DOHH2 (cell line): Measurements from ENCODE around the gene INF2.
"Not testable (repeated sequence)": the region's sequence is repeated elsewhere in the genome, so short reads cannot be mapped to it uniquely, and the experiment has no call there.

ENCODE experiments used
- H3F3A ChIP-seq: fragments of 200-600 bp; sonication (generic), shearing (Covaris generic); 2 replicates; pipeline ENCODE4 v1.6.0; 2016; ENCODE audit warnings: antibody characterized with exemption, mild to moderate bottlenecking; ENCODE audit not compliant: control insufficient read depth, insufficient read depth
- H3K27ac ChIP-seq: fragments of 200-600 bp; sonication (generic); 2 replicates; pipeline ENCODE4 v1.5.1; 2014; ENCODE audit warnings: low read depth, mild to moderate bottlenecking, low read length, moderate library complexity
- H3K27me3 ChIP-seq: fragments of 200-600 bp; sonication (generic); 2 replicates; pipeline ENCODE4 v1.6.1; 2014; ENCODE audit warnings: mild to moderate bottlenecking, low read length, mixed read lengths; ENCODE audit not compliant: control insufficient read depth
- H3K36me3 ChIP-seq: fragments of 200-600 bp; sonication (generic); 2 replicates; pipeline ENCODE4 v1.6.1; 2014; ENCODE audit warnings: mild to moderate bottlenecking, low read length, moderate library complexity, mixed read lengths; ENCODE audit not compliant: control insufficient read depth
- H3K4me1 ChIP-seq: fragments of 200-600 bp; sonication (generic); 2 replicates; pipeline ENCODE4 v1.6.1; 2014; ENCODE audit warnings: mild to moderate bottlenecking, low read length, mixed read lengths; ENCODE audit not compliant: control insufficient read depth
- H3K4me2 ChIP-seq: fragments of 200-600 bp; sonication (generic); 2 replicates; pipeline ENCODE4 v1.6.0; 2014; ENCODE audit warnings: mild to moderate bottlenecking, low read length, moderate library complexity
- H3K4me3 ChIP-seq: fragments of 200-600 bp; sonication (generic); 2 replicates; pipeline ENCODE4 v1.5.1; 2014; ENCODE audit warnings: mild to moderate bottlenecking, low read length, mixed read lengths
- H3K79me2 ChIP-seq: fragments of 200-600 bp; sonication (generic); 2 replicates; pipeline ENCODE4 v1.6.1; 2014; ENCODE audit warnings: mild to moderate bottlenecking, low read length, mixed read lengths; ENCODE audit not compliant: control insufficient read depth
- H3K9me2 ChIP-seq: fragments of 200-600 bp; sonication (generic); replicated peaks from 2 replicates; pipeline ENCODE4 v1.6.1; 2014; ENCODE audit warnings: mild to moderate bottlenecking, low read length, mixed read lengths; ENCODE audit not compliant: control insufficient read depth
- H3K9me3 ChIP-seq: fragments of 200-600 bp; sonication (generic); 2 replicates; pipeline ENCODE4 v1.6.1; 2014; ENCODE audit warnings: antibody characterized with exemption, low read length, mixed read lengths; ENCODE audit not compliant: control insufficient read depth, insufficient read depth
- H4K20me1 ChIP-seq: fragments of 200-600 bp; sonication (generic); 2 replicates; pipeline ENCODE4 v1.6.0; 2014; ENCODE audit warnings: low read depth, mild to moderate bottlenecking, antibody characterized with exemption, low read length, moderate library complexity; ENCODE audit not compliant: control insufficient read depth, insufficient read depth
- CTCF ChIP-seq: fragments of 200-600 bp; sonication (generic); IDR thresholded peaks from one replicate; pipeline ENCODE4 v1.5.1; 2014; ENCODE audit warnings: antibody characterized with exemption, mild to moderate bottlenecking, low read depth, low read length; ENCODE audit not compliant: poor library complexity, severe bottlenecking
- EZH2phosphoT487 ChIP-seq: fragments of 200-600 bp; sonication (generic); IDR thresholded peaks from 2 replicates; pipeline ENCODE4 v1.6.1; 2017; ENCODE audit warnings: borderline replicate concordance, mild to moderate bottlenecking, antibody characterized with exemption, low read length, moderate library complexity, mixed read lengths

INF2 gene

GRCh38 chr14:104665657-104666522, 23.5 kb upstream of the INF2 start:
- peaks cover 14% of the 10 kb centered on the region for H3F3A ChIP-seq
- peaks cover 3% of the 10 kb centered on the region; the same call in 1 of the 2 replicates for H3K9me3 ChIP-seq
- H4K20me1 ChIP-seq = no peaks in the 10 kb centered on the region
- H3K4me2 ChIP-seq = peak overlapping the region; percentile 63
- H3K27ac ChIP-seq = peak overlapping the region; percentile 53
- peaks cover 4% of the 10 kb centered on the region; the same call in 1 of the 2 replicates for H3K27me3 ChIP-seq
- TF ChIP-seq CTCF (peak; percentile 33), EZH2phosphoT487 (no peak)
- H3K4me1 ChIP-seq = peaks cover 45% of the 10 kb centered on the region
- H3K4me3 ChIP-seq = peak overlapping the region; percentile 45
- peaks cover 4% of the 10 kb centered on the region; the same call in 1 of the 2 replicates for H3K36me3 ChIP-seq
- no peaks in the 10 kb centered on the region for H3K9me2 ChIP-seq
- H3K79me2 ChIP-seq = no peaks in the 10 kb centered on the region

GRCh38 chr14:104666523-104666895, 22.9 kb upstream of the INF2 start:
- H3F3A ChIP-seq, H3K9me2 ChIP-seq, H3K27ac ChIP-seq, H3K27me3 ChIP-seq, H3K4me2 ChIP-seq, H3K79me2 ChIP-seq, H3K4me3 ChIP-seq, H4K20me1 ChIP-seq, H3K9me3 ChIP-seq, H3K36me3 ChIP-seq: not testable (repeated sequence)
- H3K4me1 ChIP-seq = peaks cover 39% of the 10 kb centered on the region

GRCh38 chr14:104666981-104667380, 22.4 kb upstream of the INF2 start:
- H3K9me3 ChIP-seq = no peaks in the 10 kb centered on the region

More at GRCh38 chr14:104666981-104667380, 22.4 kb upstream of the INF2 start:
- Histone ChIP-seq H3K4me3 (no peak overlapping the region), H3K4me1 (peaks cover 37% of the 10 kb centered on the region), H3K27ac (no peak overlapping the region), H3K27me3 (peaks cover 9% of the 10 kb centered on the region; the same call in 1 of the 2 replicates), H4K20me1 (no peaks in the 10 kb centered on the region), H3F3A (peaks cover 8% of the 10 kb centered on the region), H3K4me2 (no peak overlapping the region), H3K79me2 (no peaks in the 10 kb centered on the region), H3K9me2 (no peaks in the 10 kb centered on the region), H3K36me3 (no peaks in the 10 kb centered on the region)
- TF ChIP-seq CTCF (no peak), EZH2phosphoT487 (no peak)
